H7 (cell line): ENCODE results near the gene KCNMA1. TPM values are rescaled to one million over a fixed set of nuclear protein-coding genes. Genes with fewer than 3 reads are reported as not detected.
"Not testable (repeated sequence)": the region's sequence is repeated elsewhere in the genome, so short reads cannot be mapped to it uniquely, and the experiment has no call there.

ENCODE experiments used
- DNase-seq: peaks from one replicate; pipeline ENCODE4 v3.0.0; 2012
- H3K27me3 ChIP-seq: 2 replicates; pipeline ENCODE4 v1.6.0; 2011; ENCODE audit warnings: mild to moderate bottlenecking, low read length; ENCODE audit not compliant: control insufficient read depth, insufficient read depth
- H3K36me3 ChIP-seq: replicated peaks from 2 replicates; pipeline ENCODE4 v1.5.1; 2011; ENCODE audit warnings: low read length; ENCODE audit not compliant: control insufficient read depth, insufficient read depth
- H3K4me3 ChIP-seq: 2 replicates; pipeline ENCODE4 v1.5.1; 2011; ENCODE audit warnings: low read depth, mild to moderate bottlenecking, control low read depth, low read length, moderate library complexity; ENCODE audit not compliant: insufficient read depth
- total RNA-seq: library from RNA; depleted of rRNA; stranded (reverse); fragments of >200 nt; shearing (Covaris generic); gene quantifications from 2 replicates; pipeline ENCODE4 v1.2.3, GENCODE V29; 2014

Gene KCNMA1
- total RNA-seq, 1 experiment from 2014 or later = 0.94 TPM

DNA sequence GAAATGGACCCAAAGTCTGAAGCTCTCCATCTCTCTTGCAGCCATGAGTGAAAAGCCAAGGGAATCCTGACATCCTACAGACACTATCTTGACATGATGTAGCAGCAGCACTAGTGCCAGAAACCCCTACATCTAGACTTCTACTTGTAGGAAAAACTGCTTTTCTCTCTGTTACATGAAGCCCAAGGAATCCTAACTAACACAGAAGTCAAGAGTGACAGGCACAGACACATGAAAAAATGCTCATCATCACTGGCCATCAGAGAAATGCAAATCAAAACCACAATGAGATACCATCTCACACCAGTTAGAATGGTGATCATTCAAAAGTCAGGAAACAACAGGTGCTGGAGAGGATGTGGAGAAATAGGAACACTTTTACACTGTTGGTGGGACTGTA, 297.7 kb downstream of the KCNMA1 start:
- not testable (repeated sequence) for H3K4me3 ChIP-seq, H3K27me3 ChIP-seq, H3K36me3 ChIP-seq, DNase-seq

DNA sequence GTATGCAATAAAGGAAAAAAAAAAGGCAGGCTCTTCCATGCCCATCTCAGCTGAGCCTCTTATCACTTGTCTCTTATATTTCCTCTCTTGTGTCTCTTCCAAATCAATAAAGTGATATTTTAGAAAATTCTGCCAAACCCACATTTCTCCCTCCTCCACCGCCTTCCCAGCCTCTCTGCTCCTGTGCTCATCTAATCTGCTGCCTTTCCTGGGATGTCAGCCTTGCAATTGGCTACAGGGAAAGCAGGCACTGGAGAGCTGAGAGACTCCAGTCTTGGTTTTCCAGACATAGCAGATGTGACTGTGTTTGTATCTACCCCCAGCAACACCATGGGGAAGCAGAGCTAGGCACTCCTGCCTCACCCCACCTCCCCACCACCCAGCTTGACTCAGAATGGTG, 298.4 kb downstream of the KCNMA1 start:
- no peaks in the 10 kb centered on the region for H3K27me3 ChIP-seq
- H3K4me3 ChIP-seq = no peak overlapping the region
- DNase-seq = no peak
- H3K36me3 ChIP-seq = no peaks in the 10 kb centered on the region

DNA sequence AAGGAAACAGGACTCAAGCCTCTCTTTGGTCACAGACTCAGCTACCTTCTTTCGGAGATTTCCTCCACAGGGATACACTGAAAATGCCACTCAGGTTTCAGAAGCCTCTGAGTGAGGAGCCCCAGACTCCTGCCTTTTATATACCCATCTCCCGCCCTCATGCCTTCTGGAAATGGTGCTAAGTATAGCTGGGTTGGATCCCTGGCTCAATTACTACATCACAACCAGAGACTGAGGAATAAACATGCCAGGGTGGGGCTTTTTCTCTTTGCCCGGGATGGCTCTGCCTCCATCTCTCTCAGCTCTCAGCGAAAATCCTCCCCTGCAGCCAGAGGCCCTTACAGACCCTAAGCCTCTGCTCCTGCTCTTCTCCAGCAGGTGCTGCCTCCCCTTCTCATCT, 299.5 kb downstream of the KCNMA1 start:
- no peaks in the 10 kb centered on the region for H3K36me3 ChIP-seq
- H3K27me3 ChIP-seq = no peaks in the 10 kb centered on the region
- no peak overlapping the region for H3K4me3 ChIP-seq
- DNase-seq = no peak

DNA sequence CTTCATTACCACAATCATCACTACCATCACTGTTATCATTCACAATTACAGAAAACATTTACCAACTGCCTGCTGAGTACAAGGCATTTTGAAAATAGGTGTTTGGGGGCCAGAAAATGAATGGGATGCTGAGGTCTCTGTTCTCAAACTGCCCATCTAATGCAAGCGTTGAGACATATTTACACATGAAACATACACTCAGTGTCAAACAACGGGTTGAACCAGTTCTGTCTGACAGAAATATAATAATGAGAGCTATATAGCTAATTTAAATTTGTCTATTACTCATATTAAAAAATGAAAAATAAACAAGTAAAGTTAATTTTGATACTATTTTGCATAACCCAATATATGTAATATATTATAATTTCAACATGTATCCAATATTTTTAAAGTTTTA, 303.1 kb downstream of the KCNMA1 start:
- no peak for DNase-seq
- Histone ChIP-seq H3K4me3 (no peak overlapping the region), H3K27me3 (no peaks in the 10 kb centered on the region), H3K36me3 (no peaks in the 10 kb centered on the region)

- Histone ChIP-seq H3K36me3 (no peaks in the 10 kb centered on the region), H3K4me3 (no peak overlapping the region), H3K27me3 (no peaks in the 10 kb centered on the region)
- no peak for DNase-seq
Observed at GRCh38 chr10:77333610-77334340, 303.8 kb downstream of the KCNMA1 start.

DNA sequence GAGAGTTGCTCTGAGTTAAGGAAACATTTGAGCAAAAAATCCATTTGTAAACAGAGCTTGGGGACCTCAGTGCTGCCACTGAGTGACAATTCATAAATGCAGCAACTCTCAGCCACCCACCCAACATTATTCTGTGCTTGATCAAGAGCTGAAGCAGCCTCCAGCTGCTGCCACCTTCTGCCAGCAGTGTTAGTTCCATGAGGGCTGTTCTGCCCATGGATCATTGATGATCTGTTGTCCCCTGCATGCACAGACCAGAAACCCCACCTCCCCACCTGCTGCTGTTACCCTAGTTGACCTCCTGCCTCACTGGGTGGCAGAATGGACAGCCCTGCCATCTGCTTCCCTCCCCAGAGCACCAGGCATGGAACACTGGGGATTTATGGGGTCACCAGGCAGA, 305.4 kb downstream of the KCNMA1 start:
- no peak for DNase-seq
- no peaks in the 10 kb centered on the region for H3K27me3 ChIP-seq
- no peaks in the 10 kb centered on the region for H3K36me3 ChIP-seq
- H3K4me3 ChIP-seq = no peak overlapping the region

DNA sequence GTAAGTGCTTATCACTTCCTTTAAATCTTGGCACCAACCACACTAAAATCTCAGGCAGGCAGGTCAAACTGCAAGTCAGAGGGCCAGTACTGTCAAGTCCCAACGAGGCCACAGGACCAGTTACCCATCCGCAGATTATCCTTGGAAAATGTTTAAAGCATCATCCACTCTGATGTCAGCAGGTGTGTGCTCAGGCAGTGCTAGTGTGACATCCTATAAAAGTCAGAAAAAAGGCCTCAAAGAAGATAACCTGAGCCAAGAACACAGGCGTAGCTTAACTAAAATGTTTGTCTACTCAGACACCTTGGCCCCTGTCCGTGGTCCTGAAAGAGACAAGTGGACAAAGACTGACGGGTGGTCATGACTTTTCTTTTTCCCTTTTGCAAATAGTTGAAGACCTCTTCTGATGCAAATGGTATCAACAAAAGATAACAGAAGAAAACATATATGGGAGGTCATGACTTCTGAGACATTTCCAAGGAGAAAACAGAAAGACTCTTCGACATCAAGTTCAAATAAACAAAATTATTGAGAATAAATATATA, 309.3 kb downstream of the KCNMA1 start:
- Histone ChIP-seq H3K36me3 (no peaks in the 10 kb centered on the region), H3K4me3 (no peak overlapping the region), H3K27me3 (no peaks in the 10 kb centered on the region)
- DNase-seq = peak; percentile 41

DNA sequence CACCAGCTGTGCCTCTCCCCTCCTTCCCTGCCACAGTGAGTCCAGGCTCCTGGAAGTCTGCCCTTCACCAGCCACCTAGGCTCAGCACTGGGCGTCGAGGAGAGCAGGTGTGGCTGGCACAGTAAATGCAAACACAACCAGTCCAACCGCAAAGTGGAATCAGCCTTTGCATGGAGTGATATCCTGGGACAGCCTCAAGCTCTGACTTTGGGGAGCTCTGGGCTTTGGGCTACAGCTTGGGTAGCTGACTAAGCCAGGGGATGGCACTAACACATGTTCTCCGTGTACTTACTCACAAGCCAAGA, 312.4 kb downstream of the KCNMA1 start:
- no peaks in the 10 kb centered on the region for H3K27me3 ChIP-seq
- no peak overlapping the region for H3K4me3 ChIP-seq
- DNase-seq = no peak
- H3K36me3 ChIP-seq = no peaks in the 10 kb centered on the region

- H3K4me3 ChIP-seq = no peak overlapping the region
- H3K36me3 ChIP-seq = no peaks in the 10 kb centered on the region
- no peaks in the 10 kb centered on the region; the same call in 1 of the 2 replicates for H3K27me3 ChIP-seq
- DNase-seq = no peak
Observed at GRCh38 chr10:77321838-77322237, 315.8 kb downstream of the KCNMA1 start.

- Histone ChIP-seq H3K36me3 (no peaks in the 10 kb centered on the region), H3K27me3 (no peaks in the 10 kb centered on the region; the same call in 1 of the 2 replicates), H3K4me3 (no peak overlapping the region)
- no peak for DNase-seq
Observed at GRCh38 chr10:77320971-77321471, 316.6 kb downstream of the KCNMA1 start.

DNA sequence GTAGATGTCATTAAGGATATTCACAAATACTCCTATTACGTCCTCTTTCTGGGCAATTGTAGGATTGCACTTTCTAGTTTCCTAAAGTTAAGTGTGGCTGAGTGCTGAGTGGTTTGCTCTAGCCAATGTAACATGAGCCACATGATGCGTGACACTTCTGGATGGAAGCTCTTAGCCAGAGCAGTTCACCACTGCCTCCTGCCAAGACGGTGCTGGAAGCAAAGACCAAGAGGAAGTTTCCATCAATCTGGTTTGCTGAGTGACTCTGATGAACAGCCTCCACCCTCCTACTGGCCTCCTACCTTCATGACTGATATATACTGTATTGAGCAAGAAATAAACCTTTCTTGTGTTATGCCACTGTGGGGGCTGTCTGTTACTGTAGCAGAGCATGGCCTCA, 318.1 kb downstream of the KCNMA1 start:
- DNase-seq = no peak
- Histone ChIP-seq H3K36me3 (no peaks in the 10 kb centered on the region), H3K4me3 (no peak overlapping the region), H3K27me3 (no peaks in the 10 kb centered on the region; the same call in 1 of the 2 replicates)

DNA sequence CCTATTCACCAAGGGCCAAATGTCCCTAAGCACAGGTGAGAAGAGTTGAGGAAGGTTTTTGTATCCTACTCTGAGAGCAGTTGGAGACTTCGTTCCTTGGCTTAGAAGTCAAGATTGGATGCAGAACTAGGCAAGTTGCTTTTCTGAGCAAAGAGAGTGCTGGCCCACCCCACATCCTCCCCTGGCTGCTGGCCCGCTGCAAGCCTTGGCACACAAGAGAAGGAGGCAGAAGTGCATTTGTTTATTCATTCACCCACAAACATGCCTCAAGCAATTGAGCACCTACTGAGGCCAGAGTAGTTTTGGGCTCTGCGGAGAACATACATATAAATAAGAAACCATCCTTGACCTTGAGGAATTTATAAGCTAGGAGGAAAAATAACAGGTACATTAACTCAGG, 318.9 kb downstream of the KCNMA1 start:
- Histone ChIP-seq H3K36me3 (no peaks in the 10 kb centered on the region), H3K27me3 (no peaks in the 10 kb centered on the region; the same call in 1 of the 2 replicates), H3K4me3 (no peak overlapping the region)
- DNase-seq = no peak

DNA sequence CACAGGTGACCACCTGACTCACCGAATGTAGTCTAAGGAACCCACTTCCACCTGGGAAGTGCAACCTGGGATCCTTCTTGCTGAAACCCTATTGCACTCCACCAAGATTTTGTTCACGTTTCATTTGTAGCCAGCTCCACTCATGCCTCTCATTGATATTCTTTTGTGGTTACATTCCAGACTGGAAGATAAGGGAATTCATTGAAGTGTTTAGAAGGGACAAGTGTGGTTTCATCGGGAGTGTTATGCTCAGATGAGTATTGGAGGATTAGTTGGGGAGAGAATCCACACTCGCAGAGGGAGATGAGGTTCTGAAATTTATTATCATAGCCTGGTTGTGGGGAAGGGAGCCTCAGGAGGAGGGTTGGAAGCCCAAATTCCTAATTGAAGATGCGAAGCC, 320.4 kb downstream of the KCNMA1 start:
- no peak for DNase-seq
- Histone ChIP-seq H3K4me3 (no peak overlapping the region), H3K36me3 (no peaks in the 10 kb centered on the region), H3K27me3 (no peaks in the 10 kb centered on the region; the same call in 1 of the 2 replicates)

GRCh38 chr10:77315496-77316129, 322.0 kb downstream of the KCNMA1 start:
- no peak for DNase-seq
- Histone ChIP-seq H3K4me3 (no peak overlapping the region), H3K36me3 (no peaks in the 10 kb centered on the region), H3K27me3 (no peaks in the 10 kb centered on the region; the same call in 1 of the 2 replicates)

GRCh38 chr10:77313066-77313750, 324.4 kb downstream of the KCNMA1 start:
- Histone ChIP-seq H3K36me3 (no peaks in the 10 kb centered on the region), H3K27me3 (no peaks in the 10 kb centered on the region), H3K4me3 (no peak overlapping the region)
- DNase-seq = no peak
